ENCODE results near the gene TSPAN4.
A peak's percentile ranks its signal among the peaks of the same experiment; 100 is the strongest.

The TSPAN4 gene

GRCh38 chr11:849104-849824 is 6.6 kb downstream of the TSPAN4 start:
- no peak for DNase-seq (ENCODE audit: low read depth)
- no peak for TF ChIP-seq CTCF (IDR thresholded peaks at IDR 0.05; ENCODE audit: low read depth, low read length, missing control alignments)
- peak overlapping the region; percentile 21 for H3K4me3 ChIP-seq (ENCODE audit: low read depth, low read length)

- no peak for DNase-seq (ENCODE audit: low read depth)
- TF ChIP-seq CTCF (IDR thresholded peaks at IDR 0.05; ENCODE audit: low read depth, low read length, missing control alignments) = no peak
- H3K4me3 ChIP-seq (ENCODE audit: low read depth, low read length) = no peak overlapping the region
Observed at GRCh38 chr11:849951-850774, 7.5 kb downstream of the TSPAN4 start.

DNA sequence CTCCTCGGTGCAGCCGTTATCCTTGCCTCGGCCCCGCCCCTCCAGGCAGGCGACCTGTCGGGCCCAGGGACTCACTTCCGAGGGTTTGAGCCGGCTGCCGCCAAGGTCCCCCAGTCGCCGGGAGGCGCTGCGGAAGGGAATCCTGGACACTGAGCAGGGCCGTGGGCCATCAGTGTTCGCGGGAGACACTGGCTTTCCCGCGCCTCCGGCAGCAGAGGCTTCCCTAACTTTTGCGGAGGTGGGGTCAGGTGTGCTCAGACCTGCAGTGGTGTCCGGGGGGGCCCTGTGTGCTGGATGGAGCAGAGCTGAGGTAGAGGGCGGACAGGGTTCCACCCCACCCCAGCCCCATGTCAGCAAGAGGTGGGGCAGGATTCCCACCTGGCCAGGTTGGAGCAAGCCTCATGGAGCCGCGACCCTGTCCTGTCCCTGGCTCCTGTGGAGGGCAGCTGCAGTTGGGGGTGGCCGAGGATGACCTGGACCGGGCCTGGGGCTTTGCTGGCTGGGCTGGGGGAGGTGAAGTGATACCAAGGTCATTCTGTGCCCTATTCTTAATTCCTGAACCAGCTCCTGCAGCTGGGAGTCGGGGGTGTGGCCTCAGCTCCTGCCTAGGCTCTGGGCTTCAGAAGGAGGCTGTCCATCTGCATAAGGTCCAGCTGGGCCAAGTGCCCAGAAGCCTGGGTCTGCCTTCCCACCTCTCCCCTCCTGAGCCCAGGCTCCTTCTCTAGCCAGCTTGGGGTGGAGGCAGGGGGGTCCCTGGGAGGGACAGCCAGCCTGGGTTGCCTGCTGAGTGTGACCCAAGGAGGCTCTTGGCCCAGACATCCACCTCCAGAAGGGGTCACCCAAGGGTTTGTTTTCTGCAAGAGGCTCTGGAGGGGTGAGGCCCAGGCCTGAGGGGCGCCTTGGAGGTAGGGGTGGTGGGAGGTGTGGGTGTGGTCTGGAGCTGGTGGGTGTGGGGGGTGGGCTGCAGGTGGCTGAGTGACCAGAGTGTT is 8.4 kb downstream of the TSPAN4 start:
- DNase-seq (ENCODE audit: low read depth) = no peak
- peak; percentile 34 for TF ChIP-seq CTCF (IDR thresholded peaks at IDR 0.05; ENCODE audit: low read depth, low read length, missing control alignments)
- H3K4me3 ChIP-seq (ENCODE audit: low read depth, low read length) = no peak overlapping the region

DNA sequence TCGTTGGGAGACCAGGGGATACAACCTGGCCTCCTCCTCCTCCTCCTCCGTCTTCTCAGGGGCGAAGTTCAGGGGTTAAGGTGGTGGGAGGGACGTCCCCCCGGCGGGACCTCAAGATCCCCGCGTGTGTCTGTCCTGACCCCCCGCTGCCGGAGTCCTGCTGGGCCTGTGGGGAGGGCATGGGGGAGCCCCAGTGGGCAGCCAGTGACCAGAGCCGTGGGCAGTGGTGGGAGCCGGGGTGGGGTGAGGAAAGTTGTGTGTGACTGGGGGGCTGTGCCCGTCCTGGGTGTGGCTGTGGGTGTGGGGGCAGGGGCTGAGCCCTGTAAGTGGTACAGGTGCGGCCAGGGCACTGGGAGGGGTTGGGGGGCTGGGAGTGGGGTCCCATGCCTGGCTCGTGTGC is 10.1 kb downstream of the TSPAN4 start:
- TF ChIP-seq CTCF (IDR thresholded peaks at IDR 0.05; ENCODE audit: low read depth, low read length, missing control alignments) = no peak
- no peak for DNase-seq (ENCODE audit: low read depth)
- no peak overlapping the region for H3K4me3 ChIP-seq (ENCODE audit: low read depth, low read length)

GRCh38 chr11:853682-854448 is 11.2 kb downstream of the TSPAN4 start:
- no peak for DNase-seq (ENCODE audit: low read depth)
- no peak for TF ChIP-seq CTCF (IDR thresholded peaks at IDR 0.05; ENCODE audit: low read depth, low read length, missing control alignments)

More at GRCh38 chr11:853682-854448, 11.2 kb downstream of the TSPAN4 start:
- H3K4me3 ChIP-seq (ENCODE audit: low read depth, low read length) = no peak overlapping the region
